LNCAP (cell line): Measurements from ENCODE around the gene SEMA3D.

ENCODE experiments used
- TF ChIP-seq, protein P1 (sequence below): fragments of 450-650 bp; IDR thresholded peaks from 2 replicates; pipeline ENCODE4 v1.5.1; 2017; ENCODE audit warnings: mild to moderate bottlenecking

The SEMA3D gene

DNA sequence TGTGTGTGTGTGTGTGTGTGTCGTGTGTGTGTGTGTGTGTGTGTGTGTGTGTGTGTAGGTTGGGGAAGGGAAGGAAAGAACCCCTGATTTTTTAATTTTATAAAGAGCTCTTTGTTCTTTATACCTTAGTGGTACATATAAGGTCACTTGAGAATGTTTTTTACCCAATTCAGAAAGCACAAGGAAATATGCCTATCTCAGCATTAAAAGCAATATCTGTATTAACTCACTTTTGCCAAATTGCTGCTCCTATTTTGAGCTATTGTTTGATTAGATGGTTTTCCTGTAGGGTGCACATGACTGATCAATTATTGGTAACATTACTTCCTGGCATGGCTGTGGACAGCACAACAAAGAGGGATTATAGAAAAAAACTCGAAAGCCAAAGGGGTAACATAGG lies 60.5 kb downstream of the SEMA3D start:
- TF ChIP-seq, protein P1, sequence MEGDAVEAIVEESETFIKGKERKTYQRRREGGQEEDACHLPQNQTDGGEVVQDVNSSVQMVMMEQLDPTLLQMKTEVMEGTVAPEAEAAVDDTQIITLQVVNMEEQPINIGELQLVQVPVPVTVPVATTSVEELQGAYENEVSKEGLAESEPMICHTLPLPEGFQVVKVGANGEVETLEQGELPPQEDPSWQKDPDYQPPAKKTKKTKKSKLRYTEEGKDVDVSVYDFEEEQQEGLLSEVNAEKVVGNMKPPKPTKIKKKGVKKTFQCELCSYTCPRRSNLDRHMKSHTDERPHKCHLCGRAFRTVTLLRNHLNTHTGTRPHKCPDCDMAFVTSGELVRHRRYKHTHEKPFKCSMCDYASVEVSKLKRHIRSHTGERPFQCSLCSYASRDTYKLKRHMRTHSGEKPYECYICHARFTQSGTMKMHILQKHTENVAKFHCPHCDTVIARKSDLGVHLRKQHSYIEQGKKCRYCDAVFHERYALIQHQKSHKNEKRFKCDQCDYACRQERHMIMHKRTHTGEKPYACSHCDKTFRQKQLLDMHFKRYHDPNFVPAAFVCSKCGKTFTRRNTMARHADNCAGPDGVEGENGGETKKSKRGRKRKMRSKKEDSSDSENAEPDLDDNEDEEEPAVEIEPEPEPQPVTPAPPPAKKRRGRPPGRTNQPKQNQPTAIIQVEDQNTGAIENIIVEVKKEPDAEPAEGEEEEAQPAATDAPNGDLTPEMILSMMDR, result no peak

DNA sequence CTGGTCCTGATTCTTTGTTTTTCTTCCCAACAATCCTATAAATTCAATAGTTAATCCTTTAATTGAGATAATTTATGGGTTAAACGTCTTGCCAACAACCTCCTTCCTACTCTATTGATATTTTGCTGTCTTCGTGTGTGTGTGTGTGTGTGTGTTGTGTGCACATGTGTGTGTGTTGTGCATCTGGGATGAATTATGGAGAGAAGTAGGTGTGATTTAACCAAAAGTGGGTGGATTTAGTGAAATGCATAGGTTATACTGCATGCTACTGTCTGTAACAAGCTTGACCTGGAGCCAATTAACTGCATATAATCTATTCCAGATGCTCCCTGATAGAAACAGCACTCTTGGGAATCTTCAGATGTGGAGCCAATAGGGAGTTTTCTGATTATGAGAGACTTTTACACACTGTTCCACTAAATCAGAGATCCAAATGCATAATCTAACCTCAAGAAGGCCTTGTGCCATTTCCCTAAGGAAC lies 61.2 kb downstream of the SEMA3D start:
- TF ChIP-seq, protein P1, result no peak

DNA sequence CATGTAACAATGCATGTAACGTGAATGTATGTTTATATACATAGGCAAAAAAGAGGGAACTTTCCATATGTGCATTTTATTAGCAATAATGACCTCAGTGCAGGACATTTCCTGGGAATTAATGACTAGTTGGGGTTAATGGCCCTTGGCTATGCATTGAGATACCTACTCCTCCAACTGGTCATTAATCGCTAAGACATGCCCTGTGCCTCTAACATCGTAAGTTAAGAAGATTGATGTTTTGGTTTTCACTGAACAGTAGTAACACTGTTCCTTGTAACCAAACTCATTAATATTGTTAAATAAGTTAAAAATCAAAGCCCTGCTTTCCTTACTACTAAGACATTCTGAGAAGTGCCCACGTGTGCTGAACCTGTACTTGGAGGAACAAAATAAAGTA lies 61.7 kb downstream of the SEMA3D start:
- TF ChIP-seq, protein P1, result no peak

DNA sequence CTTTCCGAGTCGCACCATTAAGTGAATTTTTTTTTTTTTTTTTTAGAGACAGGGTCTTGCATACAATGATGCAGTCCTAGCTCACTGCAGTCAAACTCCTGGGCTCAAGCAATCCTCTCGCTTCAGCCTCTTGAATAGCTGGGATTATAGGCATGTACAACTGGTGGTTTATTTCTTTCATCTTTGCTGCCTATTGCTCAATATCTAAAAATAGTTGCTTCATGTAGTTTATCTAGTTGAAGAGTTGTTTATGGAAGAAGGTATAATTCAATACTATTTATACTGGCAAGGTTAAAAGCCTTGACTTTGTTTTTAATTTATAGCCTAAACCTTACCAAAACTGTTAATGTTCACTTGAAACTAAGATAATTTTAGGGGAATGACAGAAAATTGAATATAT lies 66.9 kb downstream of the SEMA3D start:
- TF ChIP-seq, protein P1, result no peak

DNA sequence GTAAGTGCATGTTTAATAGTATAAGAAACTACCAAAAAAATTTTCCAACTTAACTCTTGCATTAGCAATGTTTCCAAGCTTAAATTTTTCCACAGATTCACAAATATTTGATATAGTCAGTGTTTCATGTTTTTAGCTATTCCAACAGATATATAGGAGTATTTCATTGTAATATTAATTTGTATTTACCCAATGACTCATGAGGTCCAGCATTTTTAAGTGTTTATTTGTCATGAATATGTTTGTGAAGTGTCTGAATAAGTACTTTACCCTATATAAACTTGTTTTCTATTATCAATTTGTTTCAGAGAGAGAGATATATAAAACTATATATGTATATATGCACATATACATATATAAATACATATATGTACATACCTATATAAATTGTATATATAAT lies 71.0 kb downstream of the SEMA3D start:
- TF ChIP-seq, protein P1, result no peak

DNA sequence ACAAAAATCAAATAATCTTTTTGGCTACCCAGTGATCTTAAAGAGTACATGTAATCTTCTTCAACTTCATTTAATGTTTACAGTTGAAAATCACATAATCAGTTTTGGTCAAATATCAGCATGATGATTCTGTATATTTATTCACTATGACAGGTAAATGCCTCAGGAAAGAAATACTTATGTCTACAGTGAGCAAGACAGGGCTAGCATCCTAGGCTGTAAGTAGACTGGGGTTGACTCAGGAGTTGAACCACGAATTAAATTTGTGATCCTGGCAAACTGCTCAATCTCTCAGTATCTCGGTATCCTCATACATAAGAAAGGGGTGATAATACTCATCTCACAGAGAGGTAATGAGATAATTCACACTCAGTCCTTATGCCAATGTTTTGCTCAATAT lies 71.8 kb downstream of the SEMA3D start:
- TF ChIP-seq, protein P1, result no peak

DNA sequence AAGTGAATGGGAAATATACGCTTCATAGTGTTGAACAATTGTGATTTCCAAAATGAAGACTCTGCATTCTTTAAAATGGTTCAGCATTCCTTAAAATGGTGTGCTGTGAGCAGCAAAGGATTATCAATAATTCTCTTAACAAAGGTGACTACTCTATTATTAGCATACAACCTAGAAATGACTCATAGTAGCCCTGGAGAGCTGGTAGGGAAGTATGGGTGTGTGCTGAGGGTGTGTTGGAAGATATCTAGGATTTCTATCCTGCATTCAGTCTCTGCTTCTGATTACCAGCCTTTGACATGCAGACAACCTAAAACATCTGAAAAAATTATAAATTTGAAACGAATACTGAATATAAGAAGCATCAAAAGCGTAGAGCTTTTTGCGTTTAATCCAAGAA lies 72.5 kb downstream of the SEMA3D start:
- TF ChIP-seq, protein P1, result no peak

DNA sequence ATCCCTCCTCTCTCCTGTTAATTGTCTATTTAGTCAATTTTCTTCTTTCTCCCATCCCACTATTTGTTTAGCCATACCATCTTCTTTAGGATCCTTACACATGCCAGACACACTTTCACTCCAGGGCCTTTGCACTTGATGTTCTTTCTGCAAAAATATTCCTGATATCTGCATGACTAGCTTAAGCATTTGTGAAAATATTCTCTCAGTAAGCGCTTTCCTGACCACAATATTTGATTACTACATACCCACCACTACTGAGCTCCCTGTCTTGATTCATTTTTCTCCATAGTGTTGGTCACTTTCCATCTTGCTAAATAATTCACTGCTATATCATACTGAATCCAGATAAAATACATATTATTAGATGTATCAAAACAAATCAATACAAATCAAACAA lies 75.1 kb downstream of the SEMA3D start:
- TF ChIP-seq, protein P1, result no peak
